GM18868 (cell line): ENCODE results near the gene JMJD4.

Source experiments
- ATAC-seq: cut with Tn5 transposase; IDR thresholded peaks from one replicate; pipeline ENCODE4 v1.9.1; 2021; ENCODE audit warnings: mild to moderate bottlenecking, moderate library complexity; ENCODE audit not compliant: unreplicated experiment

JMJD4 gene

DNA sequence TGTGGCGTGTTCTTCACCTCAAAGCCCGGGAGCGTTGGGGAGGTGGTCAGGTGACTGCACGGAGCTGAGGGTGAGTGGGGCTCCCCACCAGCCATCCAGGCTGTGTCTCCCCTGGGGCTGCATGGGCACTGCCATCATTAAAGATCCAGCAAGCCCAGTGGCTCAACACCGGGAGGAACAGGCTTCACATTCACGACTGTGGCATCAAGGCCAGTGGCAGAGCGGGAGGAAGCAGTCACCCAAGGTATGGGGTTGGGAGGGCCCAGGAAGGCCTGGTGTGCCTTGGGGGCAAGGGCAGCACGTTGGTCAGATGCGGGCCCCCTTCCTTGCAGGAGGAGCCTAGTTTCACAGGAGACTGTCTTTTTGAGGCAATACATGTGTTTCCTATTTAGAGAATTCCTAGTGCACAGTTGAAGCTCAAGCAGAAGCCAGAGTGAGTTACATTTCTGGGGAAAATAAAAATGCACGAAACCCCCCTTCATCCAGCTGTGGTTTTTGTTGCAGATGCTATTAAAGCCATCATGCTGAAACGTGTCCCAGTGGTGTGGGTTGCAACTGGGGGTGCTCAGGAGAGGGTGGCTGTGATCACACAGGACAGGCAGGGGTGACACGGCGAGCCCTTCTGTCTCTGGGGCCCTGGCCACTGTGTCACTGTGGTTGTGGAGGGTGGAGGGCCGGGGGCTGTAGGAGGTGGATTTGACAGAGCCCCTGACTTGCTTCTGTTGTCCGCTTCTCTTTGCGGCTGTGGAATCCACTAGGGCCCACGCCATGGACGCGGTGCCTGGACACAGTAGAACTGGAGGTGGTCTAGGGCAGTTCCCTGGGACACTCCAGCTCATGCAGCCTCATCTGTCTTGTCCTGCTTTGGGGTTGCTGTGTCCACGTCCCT, 34.2 kb upstream of the JMJD4 start:
- no peak for ATAC-seq

DNA sequence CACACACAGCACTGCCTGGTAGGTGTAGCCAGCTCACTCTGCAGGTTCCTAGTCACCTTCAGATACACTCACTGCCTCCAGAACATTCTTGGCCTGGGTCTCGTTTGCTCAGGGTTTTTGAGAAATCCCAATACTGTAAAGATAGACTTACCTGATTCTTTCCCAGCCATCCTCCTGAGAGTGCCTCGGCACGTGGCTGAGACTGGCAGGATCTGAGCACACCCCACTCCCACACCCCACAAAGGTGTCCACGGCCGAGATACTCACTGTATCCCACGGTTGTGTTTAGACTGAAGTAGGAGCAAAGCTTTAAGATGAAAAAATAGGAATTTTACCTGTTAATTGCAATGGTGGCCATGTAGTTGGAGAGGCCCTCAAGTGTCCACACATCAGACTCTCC, 33.5 kb upstream of the JMJD4 start:
- no peak for ATAC-seq

DNA sequence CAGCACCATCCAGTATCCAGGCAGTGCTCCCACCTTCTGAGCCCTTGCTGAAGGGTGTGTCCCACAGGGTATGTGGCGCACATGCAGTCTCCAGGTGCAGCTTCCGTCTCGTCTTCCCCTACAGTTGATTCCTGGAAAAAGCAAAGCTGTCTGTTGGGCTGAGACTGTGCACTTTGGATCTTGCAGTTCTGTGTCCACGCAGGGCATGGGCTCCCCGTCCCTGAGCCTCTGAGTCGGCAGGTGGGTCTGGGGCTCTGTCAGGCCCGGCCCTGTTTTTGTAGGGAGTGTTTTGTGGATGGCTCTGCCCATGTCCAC, 33.0 kb upstream of the JMJD4 start:
- ATAC-seq = no peak

DNA sequence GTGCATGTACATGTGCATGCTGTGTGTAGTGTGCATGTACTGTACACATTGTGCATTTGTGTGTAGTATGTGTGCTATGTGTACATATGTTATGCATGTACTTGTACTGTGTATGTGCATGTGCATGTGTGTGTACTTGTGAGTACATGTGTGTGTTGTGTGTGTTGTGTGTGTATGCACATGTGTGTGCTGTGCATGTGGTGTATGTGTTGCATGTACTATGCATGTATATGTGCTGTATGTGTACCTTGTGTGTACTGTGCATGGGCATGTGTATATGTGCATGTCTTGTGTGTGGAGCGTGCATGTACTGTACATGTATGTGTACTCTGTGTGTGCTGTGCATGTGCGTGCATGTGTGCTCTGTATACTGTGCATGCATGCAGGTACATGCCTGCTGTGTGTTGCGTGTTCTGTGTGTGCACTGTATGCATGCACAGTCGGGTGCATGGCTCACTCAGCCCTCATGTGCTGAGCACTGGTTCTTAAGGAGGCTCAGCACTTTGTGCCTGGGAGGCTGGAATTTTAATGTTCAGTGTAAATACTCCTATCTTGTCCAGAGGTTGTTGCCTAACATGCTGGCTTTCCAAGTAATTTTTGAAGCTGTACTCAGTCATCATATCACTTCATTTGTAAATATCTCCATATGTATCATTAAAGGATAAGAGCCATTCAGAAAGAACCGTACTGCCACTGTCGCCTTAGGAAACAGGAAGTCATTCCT, 32.5 kb upstream of the JMJD4 start:
- ATAC-seq = no peak

- no peak for ATAC-seq
These were observed 31.7 kb upstream of the JMJD4 start for GRCh38 chr1:227766653-227767277.

GRCh38 chr1:227766015-227766634, 31.0 kb upstream of the JMJD4 start:
- no peak for ATAC-seq

- no peak for ATAC-seq
These were observed 30.3 kb upstream of the JMJD4 start for GRCh38 chr1:227765261-227766014.

DNA sequence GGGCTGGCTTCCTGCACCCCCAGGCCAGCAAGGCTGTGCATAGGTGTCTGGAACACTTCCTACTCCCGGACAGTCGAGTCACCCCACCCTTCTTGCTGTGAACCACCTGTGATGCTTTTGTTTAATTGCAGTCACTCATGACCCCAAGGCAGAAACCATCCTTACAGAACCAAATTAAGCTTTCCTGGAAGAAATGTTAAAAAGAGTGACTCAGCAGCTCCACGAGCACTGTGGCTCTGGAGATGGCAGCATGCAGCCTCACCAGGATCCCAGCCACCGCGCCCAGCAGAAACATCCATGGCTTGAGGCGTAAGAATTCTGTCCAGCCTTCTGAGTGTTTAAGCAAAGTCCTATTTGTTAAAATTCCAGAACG, 28.9 kb upstream of the JMJD4 start:
- ATAC-seq = no peak

DNA sequence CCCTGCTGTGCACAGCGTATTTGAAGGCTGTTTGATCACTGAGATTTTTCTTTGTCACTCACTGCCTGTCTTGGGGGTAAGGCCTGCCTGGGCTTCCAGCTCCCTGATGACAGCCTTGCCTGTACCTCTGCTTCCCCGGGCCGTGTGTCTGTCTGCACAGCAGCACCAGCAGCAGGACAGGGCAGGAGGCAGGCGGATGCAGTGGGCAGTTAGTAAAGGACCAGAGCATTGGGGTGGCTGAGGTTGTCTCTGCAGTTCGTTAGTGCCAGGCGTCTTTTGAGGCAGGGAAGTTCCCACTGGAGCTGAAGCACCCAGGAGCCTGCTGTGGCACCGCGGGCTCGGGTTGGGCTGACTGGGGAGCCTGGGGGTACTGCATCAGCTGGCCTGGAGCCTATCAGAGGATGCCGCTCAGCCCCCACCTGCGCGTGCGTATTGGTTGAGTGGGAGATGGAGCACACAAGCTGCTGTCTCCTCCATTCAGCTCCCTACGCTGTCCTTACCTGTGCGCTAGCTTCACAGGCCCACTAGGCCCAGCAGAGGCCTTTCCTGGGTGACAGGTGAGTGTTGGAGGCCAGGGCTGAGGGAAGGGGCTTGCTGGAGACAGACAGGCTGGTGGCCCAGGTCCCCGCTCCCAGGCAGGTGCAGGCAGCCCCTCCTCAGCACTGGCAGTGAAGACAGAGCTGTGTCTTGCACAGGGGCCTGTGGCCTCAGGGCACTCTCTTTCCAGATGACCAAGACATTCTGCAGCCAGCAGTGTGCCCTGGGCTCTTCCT, 28.3 kb upstream of the JMJD4 start:
- ATAC-seq = no peak

- peak; percentile 66 for ATAC-seq
These were observed 27.3 kb upstream of the JMJD4 start for GRCh38 chr1:227762231-227762911.

GRCh38 chr1:227761621-227762230, 26.6 kb upstream of the JMJD4 start:
- no peak for ATAC-seq

DNA sequence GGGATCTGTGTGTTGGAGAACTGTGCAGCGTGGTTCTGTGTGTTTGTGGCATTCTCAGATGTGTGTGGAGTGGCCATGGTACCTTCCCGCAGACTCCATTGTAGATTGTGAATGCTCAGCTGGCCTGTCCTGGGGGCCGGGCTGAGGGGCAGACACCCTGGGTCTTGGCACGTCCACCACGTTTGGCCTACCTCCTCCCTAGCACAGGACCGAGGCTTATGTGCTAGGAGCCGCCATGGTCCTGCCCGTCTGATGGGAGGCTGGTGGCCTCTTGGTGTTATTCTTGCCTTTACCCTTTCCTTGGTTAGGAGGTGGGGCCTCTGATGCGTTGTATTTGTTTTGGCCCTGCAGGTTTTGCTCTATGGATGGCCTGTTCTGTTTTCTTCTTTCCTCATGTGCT, 25.3 kb upstream of the JMJD4 start:
- ATAC-seq = no peak

GRCh38 chr1:227759341-227760300, 24.5 kb upstream of the JMJD4 start:
- ATAC-seq = no peak

DNA sequence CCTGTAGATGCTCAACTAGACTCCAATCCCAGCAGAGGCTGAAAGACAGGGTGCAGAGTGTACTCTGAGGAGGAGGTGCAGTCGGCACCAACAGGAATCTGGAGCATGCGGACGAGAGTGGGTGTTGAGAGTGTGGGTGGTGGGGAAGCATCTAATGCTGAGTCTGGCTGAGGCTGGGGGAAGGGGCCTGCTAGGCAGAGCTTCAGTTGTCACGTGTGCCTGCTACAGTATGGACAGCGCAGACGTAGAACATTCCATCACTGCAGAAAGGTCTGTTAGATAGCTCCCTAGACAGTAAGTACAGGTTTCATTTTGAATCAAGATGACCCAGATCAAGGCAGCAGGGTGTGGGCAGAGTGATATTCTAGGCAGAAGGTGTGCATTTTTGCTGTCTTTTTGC, 23.3 kb upstream of the JMJD4 start:
- peak; percentile 68 for ATAC-seq

- no peak for ATAC-seq
These were observed 22.7 kb upstream of the JMJD4 start for GRCh38 chr1:227757781-227758180.

DNA sequence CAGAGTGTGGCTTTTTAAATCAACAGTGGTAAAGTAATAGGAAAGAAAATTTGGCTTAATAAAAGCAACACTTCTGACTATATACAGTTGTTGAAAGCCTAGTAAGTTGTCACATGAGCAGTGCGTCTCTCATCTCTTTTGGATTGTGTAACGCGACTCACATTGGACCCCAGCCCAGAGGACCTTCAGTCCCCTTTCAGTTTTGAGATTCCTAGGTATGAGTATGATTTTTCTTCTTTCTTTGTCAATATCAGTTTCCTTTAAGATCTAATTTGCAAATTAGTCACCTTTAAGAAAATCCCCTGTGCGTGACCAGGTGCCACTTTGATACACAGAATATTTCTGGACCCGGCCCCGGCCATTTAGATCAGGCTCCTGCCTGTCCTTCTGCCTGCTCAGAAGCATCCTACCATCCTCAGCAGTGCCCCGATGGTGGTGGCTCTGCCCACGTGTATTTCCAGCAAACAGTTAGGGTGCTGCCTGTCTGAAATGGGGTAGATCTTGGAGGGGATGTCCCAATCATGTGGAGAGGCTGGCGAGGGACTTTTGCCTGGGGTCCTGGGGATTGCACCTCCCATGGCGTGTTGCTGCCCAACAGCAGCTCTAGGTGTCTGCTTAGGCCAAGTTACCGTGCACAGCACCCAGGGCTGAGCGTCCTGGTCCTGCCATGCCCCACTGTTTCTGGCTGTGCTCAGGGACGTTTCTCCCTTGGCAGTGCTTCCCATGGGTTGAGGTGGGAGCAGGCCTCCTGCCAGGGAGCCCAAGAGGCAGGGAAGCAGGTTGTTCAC, 21.3 kb upstream of the JMJD4 start:
- peak; percentile 37 for ATAC-seq

DNA sequence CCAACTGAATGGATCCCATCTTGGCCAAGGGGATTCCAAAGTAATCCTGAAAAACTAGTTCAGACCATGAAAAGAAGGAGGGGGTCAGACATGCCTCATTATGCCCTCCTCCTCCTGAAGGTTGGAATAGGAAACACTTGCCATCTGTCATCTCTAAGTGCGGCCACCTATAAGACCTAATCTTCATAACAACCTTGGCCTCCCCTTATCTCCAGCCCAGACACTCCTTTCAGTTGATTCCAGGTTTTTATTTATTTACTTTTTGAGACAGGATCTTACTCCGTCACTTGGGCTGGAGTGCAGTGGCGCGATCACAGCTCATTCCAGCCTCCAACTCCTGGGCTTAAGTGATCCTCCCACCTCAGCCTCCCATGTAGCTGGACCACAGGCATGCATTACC, 19.9 kb upstream of the JMJD4 start:
- ATAC-seq = no peak
